HepG2 (cell line): ENCODE data around the gene DLG2. TPM values are rescaled to one million over a fixed set of nuclear protein-coding genes. Genes with fewer than 3 reads are reported as not detected.

Experiments used
- ATAC-seq: fragments of 200-7000 bp; cut with Tn5 transposase; 3 replicates; pipeline ENCODE4 v1.9.1; 2020; ENCODE audit warnings: mild to moderate bottlenecking, moderate library complexity
- BruUV-seq: library from RNA; stranded (reverse); fragments of 400-500 nt; replicated peaks from 2 replicates; lab custom pipeline; 2021; lab: Mats Ljungman, UMichigan
- CTCF ChIA-PET: fragments of 300-600 bp; formaldehyde crosslinking; extraction: SDS; loops from one replicate; lab custom pipeline; 2021; ENCODE audit warnings: low total read pairs, inconsistent platforms, low intra/inter-chr PET ratio; lab: Yijun Ruan, JAX
- POLR2A ChIA-PET: fragments of 350-600 bp; sonication (Branson Sonifier 250); formaldehyde crosslinking; loops from one replicate; lab custom pipeline; 2020; ENCODE audit warnings: antibody characterized with exemption, inconsistent platforms; lab: Yijun Ruan, JAX
- DNase-seq: peaks from one replicate; pipeline ENCODE4 v3.0.0-alpha.2; 2015; ENCODE audit warnings: low spot score
- FAIRE-seq: peaks from 3 replicates; lab custom pipeline; 2011; peaks lifted over from hg19 to GRCh38; lab: Jason Lieb, UNC
- H2AFZ ChIP-seq: one replicate; pipeline ENCODE4 v1.6.1; 2011; ENCODE audit warnings: low read length, inconsistent platforms
- H3K27ac ChIP-seq: fragments of 300-600 bp; 3 replicates; pipeline ENCODE4 v1.8.0; 2011; ENCODE audit warnings: mixed run types, mild to moderate bottlenecking, mixed read lengths, low read length, inconsistent platforms; ENCODE audit not compliant: insufficient read depth; ENCODE audit errors: extremely low read length
- H3K27me3 ChIP-seq, 2 experiments: fragments of 200-600 bp in 1 of 2; 2 replicates in 1 of 2; 3 replicates in 1 of 2; pipeline versions ENCODE4 v1.6.0 to v1.8.0; 2011; ENCODE audit warnings: low read length in 2 of 2, mild to moderate bottlenecking in 2 of 2, moderate library complexity in 2 of 2, inconsistent platforms in 1 of 2; ENCODE audit not compliant: insufficient read depth in 2 of 2, control insufficient read depth in 1 of 2
- H3K36me3 ChIP-seq, 2 experiments: fragments of 200-600 bp in 1 of 2; replicated peaks in 1 of 2; 2 replicates in 1 of 2; 3 replicates in 1 of 2; pipeline versions ENCODE4 v1.5.1 to v1.8.0; 2011; ENCODE audit warnings: low read length in 2 of 2, inconsistent platforms in 1 of 2; ENCODE audit not compliant: insufficient read depth in 2 of 2, control insufficient read depth in 1 of 2
- H3K4me1 ChIP-seq: 2 replicates; pipeline ENCODE4 v1.5.1; 2012; ENCODE audit warnings: low read length, inconsistent platforms; ENCODE audit not compliant: insufficient read depth
- H3K4me2 ChIP-seq: 2 replicates; pipeline ENCODE4 v1.6.0; 2011; ENCODE audit warnings: low read depth, low read length, inconsistent platforms
- H3K4me3 ChIP-seq, 3 experiments: fragments of 200-600 bp in 1 of 3; sonication (generic), shearing (Covaris generic) in 1 of 3; replicated peaks in 1 of 3; 2 replicates each; pipeline ENCODE4 v1.5.1; 2011 to 2016; ENCODE audit warnings: low read length in 3 of 3, inconsistent platforms in 2 of 3, low read depth in 2 of 3, mild to moderate bottlenecking in 2 of 3, control low read depth in 1 of 3, mixed read lengths in 1 of 3; ENCODE audit not compliant: insufficient read depth in 1 of 3
- H3K79me2 ChIP-seq: one replicate; pipeline ENCODE4 v1.6.1; 2011; ENCODE audit warnings: low read length, inconsistent platforms; ENCODE audit not compliant: insufficient read depth
- H3K9ac ChIP-seq: 2 replicates; pipeline ENCODE4 v1.6.0; 2011; ENCODE audit warnings: mild to moderate bottlenecking, low read depth, low read length, inconsistent platforms; ENCODE audit not compliant: insufficient read depth
- H3K9me3 ChIP-seq: 2 replicates; pipeline ENCODE4 v1.5.1; 2012; ENCODE audit warnings: mild to moderate bottlenecking, low read length
- H4K20me1 ChIP-seq: 2 replicates; pipeline ENCODE4 v1.6.0; 2011; ENCODE audit warnings: inconsistent platforms, mild to moderate bottlenecking, low read length, moderate library complexity; ENCODE audit not compliant: insufficient read depth
- CERS6 ChIP-seq: sonication (generic); formaldehyde crosslinking; IDR thresholded peaks from 2 replicates; pipeline ENCODE4 v1.5.0; 2020; ENCODE audit warnings: missing genetic modification reagents
- DPF2 ChIP-seq: sonication (generic); formaldehyde crosslinking; IDR thresholded peaks from 2 replicates; pipeline ENCODE4 v1.4.0; 2020; ENCODE audit warnings: mild to moderate bottlenecking, low read depth, missing genetic modification reagents, borderline replicate concordance
- EHMT2 ChIP-seq: fragments of 200-600 bp; sonication (generic); IDR thresholded peaks from 2 replicates; pipeline ENCODE4 v1.7.0; 2017; ENCODE audit warnings: antibody characterized with exemption, low read depth, low read length, borderline replicate concordance
- RXRB ChIP-seq: IDR thresholded peaks from 2 replicates; pipeline ENCODE4 v1.6.1; 2016; ENCODE audit warnings: borderline replicate concordance, missing genetic modification reagents, missing compliant biosample characterization
- SNAPC2 ChIP-seq: sonication (generic); formaldehyde crosslinking; IDR thresholded peaks from 2 replicates; pipeline ENCODE4 v1.8.1; 2022; ENCODE audit warnings: mild to moderate bottlenecking, missing genetic modification reagents
- TBP ChIP-seq: sonication (generic); formaldehyde crosslinking; IDR thresholded peaks from 2 replicates; pipeline ENCODE4 v1.5.0; 2020; ENCODE audit warnings: missing genetic modification reagents
- ZKSCAN1 ChIP-seq: fragments of 150-350 bp; IDR thresholded peaks from 2 replicates; pipeline ENCODE4 v1.6.1; 2014; ENCODE audit warnings: low read length
- ZNF33B ChIP-seq: sonication (generic); formaldehyde crosslinking; IDR thresholded peaks from 2 replicates; pipeline ENCODE4 v1.5.1; 2020; ENCODE audit warnings: mild to moderate bottlenecking, missing genetic modification reagents
- ZNF407 ChIP-seq: sonication (generic); formaldehyde crosslinking; IDR thresholded peaks from one replicate; pipeline ENCODE4 v1.5.1; 2020; ENCODE audit warnings: mild to moderate bottlenecking, missing genetic modification reagents; ENCODE audit errors: not compliant biosample characterization
- ZNF562 ChIP-seq: sonication (generic); formaldehyde crosslinking; IDR thresholded peaks from 2 replicates; pipeline ENCODE4 v1.8.0; 2022; ENCODE audit warnings: missing genetic modification reagents, borderline replicate concordance
- WGBS: methylation state at CpG from one replicate; pipeline ENCODE4 v1.1.6; 2017; ENCODE audit warnings: low lambda C conversion rate; 5-methylcytosine and 5-hydroxymethylcytosine counted together
- in situ Hi-C: cut with HindIII; loops from 2 replicates; pipeline ENCODE4 v1.10.0; 2017; ENCODE audit warnings: low pct_unique_long_range_greater_than_20kb; ENCODE audit not compliant: extremely low pct_ligation_motif_present
- intact Hi-C: fragments of 100-400 bp; cut with micrococcal nuclease; formaldehyde crosslinking; loops from one replicate; pipeline ENCODE4 v1.10.0; 2022; ENCODE audit not compliant: unreplicated experiment
- polyA plus RNA-seq, 8 experiments: library from polyadenylated mRNA; depleted of rRNA in 3 of 8; stranded (reverse) in 7 of 8; unstranded in 1 of 8; fragments of >200 nt; fragmentation: Illumina TruSeq in 4 of 8; extraction: Trizol in 4 of 8; gene quantifications; 2 replicates each; pipeline versions ENCODE4 v1.2.1 to v1.2.3, GENCODE V29; 2011 to 2016; ENCODE audit warnings: low read depth in 4 of 8, missing spikeins in 1 of 8, mixed read lengths in 1 of 8; ENCODE audit not compliant: insufficient read depth in 1 of 8
- total RNA-seq, 5 experiments: library from RNA; depleted of rRNA; stranded (reverse); fragments of >200 nt; fragmentation: Illumina TruSeq; extraction: Trizol; gene quantifications; 2 replicates each; pipeline ENCODE4 v1.2.3, GENCODE V29; 2016; ENCODE audit warnings: low read depth in 1 of 5

The DLG2 gene
- total and polyA plus RNA-seq, 2 of the 13 experiments (the other 11 are each of a cell fraction or from before 2014, with no cell fraction given) = 0.46 to 1.0 TPM

GRCh38 chr11:83751041-83751440, 1876.1 kb downstream of the DLG2 start:
- POLR2A ChIA-PET = no interaction called here
- Histone ChIP-seq H3K4me3 (no peak overlapping the region), H3K27ac (no peak overlapping the region), H3K79me2 (no peaks in the 10 kb centered on the region), H3K9ac (no peak overlapping the region), H2AFZ (no peak overlapping the region), H3K27me3 (no peaks in the 10 kb centered on the region), H3K4me2 (no peak overlapping the region), H3K9me3 (no peaks in the 10 kb centered on the region), H4K20me1 (no peaks in the 10 kb centered on the region), H3K36me3 (no peaks in the 10 kb centered on the region), H3K4me1 (no peaks in the 10 kb centered on the region)
- in situ Hi-C loops = no loop called here
- WGBS = 0% methylated on average over 1 of the region's 1 CpG
- FAIRE-seq = no peak
- no peak for ATAC-seq
- TF ChIP-seq CERS6 = no peak
- TF ChIP-seq ZNF33B (CRISPR knock-in tag) = no peak
- TF ChIP-seq TBP (CRISPR knock-in tag) = no peak
- TF ChIP-seq EHMT2 = no peak
- no peak for TF ChIP-seq ZKSCAN1
- no peak for TF ChIP-seq DPF2
- no peak for TF ChIP-seq ZNF562 (CRISPR knock-in tag)
- TF ChIP-seq RXRB (CRISPR knock-in tag) = no peak
- no peak for DNase-seq
- intact Hi-C loops = no loop called here
- CTCF ChIA-PET = no interaction called here
- no TSS peak for BruUV-seq

- intact Hi-C loops (no loop called here), in situ Hi-C loops (no loop called here)
- DNase-seq (no peak), ATAC-seq (no peak), FAIRE-seq (no peak)
- no peaks in the 10 kb centered on the region for H3K27me3 ChIP-seq
- H3K9me3 ChIP-seq = no peaks in the 10 kb centered on the region
- ChIA-PET CTCF (no interaction called here), POLR2A (no interaction called here)
- H3K36me3 ChIP-seq = no peaks in the 10 kb centered on the region
- BruUV-seq = no TSS peak
- no peak overlapping the region for H3K9ac ChIP-seq
- H2AFZ ChIP-seq = no peak overlapping the region
- no peaks in the 10 kb centered on the region for H3K4me1 ChIP-seq
- H4K20me1 ChIP-seq = no peaks in the 10 kb centered on the region
- H3K4me2 ChIP-seq = no peak overlapping the region
- WGBS = 16% methylated on average over 4 of the region's 4 CpGs
- no peaks in the 10 kb centered on the region for H3K79me2 ChIP-seq
- H3K27ac ChIP-seq = no peak overlapping the region
- no peak overlapping the region for H3K4me3 ChIP-seq
- no peak for TF ChIP-seq ZNF407
- TF ChIP-seq SNAPC2 (CRISPR knock-in tag) = no peak
These were observed 1880.1 kb downstream of the DLG2 start for GRCh38 chr11:83746921-83747585.
